NCI-H345 (cell line): Measurements from ENCODE around the gene GNB1L.
"Not testable (repeated sequence)": the region's sequence is repeated elsewhere in the genome, so short reads cannot be mapped to it uniquely, and the experiment has no call there.

Experiments used
- DNase-seq: peaks from one replicate; lab custom pipeline; 2025; lab: John Stamatoyannopoulos, UW

The GNB1L gene

DNA sequence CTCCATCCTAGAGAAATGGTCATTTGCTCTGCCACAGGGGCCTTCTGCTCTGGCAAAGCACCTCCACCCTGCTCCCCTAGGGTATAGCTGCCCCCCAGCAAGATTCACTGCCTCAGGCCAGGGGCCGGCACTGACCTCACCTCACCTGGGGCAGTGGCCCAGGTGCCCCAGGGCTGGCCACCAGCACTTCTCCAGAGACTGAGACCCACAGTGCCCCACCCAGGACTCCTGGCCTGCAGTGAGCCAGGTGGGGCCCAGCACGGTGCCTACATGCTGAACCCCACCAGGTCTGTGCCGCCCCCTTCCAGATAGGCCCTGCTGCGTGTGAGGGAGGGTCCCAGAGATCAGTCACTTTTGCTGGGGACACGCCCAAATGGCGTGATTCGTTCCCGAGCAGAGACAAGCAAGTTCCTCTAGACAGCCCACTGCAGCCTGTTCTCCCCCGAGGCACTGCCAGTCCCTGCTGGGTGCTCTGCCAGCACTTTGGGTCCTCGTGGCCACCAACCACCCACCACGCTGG is 10.8 kb downstream of the GNB1L start:
- no peak for DNase-seq

DNA sequence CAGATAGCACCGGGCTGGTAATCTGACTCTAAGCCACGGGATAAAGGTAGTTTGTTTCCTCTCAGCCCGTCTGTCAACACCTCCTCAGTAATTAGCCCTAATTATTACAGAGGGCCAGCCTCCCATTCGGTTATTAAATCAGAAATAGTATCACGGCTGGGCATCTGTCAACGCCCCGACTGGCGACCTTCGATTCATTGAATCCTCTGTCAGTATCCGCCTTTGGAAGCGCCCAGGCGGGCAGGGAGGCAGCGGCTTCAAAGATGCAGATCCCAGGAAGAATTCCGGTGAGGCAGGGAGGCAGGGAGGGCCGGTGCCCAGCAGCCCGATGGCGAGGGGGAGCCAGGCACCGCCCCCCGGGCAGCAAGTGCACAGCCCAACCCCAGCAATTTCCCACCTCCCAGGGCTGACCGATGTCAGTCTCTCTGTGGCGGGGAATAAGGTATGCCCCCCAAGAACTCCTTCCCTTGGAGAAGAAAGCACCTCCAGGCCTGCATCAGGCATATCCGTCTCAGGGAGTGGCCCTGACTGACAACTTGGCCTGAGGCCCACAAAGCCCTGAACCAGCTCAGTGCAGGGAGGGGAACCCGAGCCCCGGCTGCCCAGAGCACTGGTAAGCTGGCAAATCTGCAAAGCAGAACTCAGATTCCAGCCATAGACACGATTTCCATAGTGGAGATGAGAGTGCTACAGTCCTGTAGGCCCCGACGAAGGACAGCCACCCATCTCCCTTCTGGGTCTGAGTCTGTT is 11.4 kb downstream of the GNB1L start:
- no peak for DNase-seq

- no peak for DNase-seq
Observed at GRCh38 chr22:19842393-19843106, 12.1 kb downstream of the GNB1L start.

DNA sequence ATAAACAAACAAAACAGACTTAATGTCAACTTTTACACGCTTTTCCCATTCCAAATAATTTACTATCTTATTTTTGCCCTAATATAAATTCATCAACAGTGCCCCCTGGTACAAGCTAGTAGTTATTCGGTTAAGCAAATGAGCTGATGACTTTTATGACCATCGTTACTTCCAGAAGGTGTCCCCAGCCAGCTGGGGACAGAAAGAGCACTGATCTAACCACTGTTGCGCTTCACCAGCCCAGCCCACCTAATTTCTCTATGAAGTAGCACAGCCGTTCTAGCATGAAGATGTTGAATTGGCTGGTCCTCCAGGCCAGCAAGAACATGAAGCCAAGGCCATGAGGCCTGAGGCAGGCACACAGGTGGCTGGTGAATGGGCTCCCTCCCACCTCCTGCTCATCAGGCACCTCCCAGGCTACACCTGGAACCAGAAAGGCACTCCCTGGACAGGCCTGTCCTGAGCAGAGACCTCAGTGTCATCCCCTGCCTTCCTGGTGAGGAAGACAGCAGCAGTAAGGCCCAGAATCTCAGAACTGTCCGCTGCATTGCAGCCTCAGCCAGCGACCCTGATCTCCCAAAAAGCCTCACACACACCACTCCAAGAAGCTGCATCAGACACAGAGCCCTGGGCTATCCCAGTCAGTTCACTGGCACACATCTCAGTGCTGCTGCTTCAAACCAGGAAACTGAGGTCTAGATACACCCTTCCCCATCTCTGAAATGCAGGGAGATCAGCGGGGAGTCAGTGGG is 12.9 kb downstream of the GNB1L start:
- DNase-seq, result no peak

DNA sequence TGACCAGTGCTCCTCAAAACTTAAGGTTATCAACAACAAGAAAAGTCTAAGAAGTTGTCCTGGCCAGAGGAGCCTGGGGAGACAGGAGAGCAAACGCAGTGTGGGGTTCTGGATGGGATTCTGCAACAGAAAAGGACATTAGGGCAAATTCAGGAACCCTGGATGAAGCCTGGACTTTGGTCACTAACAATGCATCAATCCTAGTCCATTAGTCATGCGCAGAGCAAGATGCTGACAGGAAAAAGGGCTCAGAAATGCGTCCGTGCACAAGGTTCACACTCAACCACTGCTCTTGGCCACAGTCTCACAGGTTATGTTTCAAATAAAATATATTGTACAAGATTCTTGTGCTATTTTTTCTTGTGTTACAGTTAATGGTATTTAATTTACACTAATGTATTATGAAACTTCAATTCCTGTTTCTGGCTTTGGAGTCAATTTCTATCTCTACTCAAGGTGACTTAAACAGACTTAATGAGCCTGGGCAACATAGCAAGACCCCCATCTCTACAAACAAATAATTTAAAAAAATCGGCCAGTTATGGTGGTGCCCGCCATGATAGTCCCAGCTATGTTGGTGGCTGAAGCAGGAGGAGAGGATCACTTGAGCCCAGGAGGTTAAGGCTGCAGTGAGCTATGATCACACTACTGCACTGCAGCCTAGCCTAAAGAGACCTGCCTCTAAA is 13.6 kb downstream of the GNB1L start:
- DNase-seq, result no peak

GRCh38 chr22:19840059-19840458 is 14.6 kb downstream of the GNB1L start:
- DNase-seq, result no peak

- no peak for DNase-seq
Observed at GRCh38 chr22:19837915-19838314, 16.8 kb downstream of the GNB1L start.

- DNase-seq, result no peak
Observed at GRCh38 chr22:19836512-19836911, 18.2 kb downstream of the GNB1L start.

GRCh38 chr22:19834599-19834998 is 20.1 kb downstream of the GNB1L start:
- no peak for DNase-seq

GRCh38 chr22:19833327-19833726 is 21.3 kb downstream of the GNB1L start:
- DNase-seq, result not testable (repeated sequence)

GRCh38 chr22:19832476-19833108 is 22.1 kb downstream of the GNB1L start:
- no peak for DNase-seq

GRCh38 chr22:19831979-19832378 is 22.7 kb downstream of the GNB1L start:
- DNase-seq, result not testable (repeated sequence)

- DNase-seq, result no peak
Observed at GRCh38 chr22:19831016-19831415, 23.7 kb downstream of the GNB1L start.

GRCh38 chr22:19828035-19828401 is 26.7 kb downstream of the GNB1L start:
- no peak for DNase-seq

DNA sequence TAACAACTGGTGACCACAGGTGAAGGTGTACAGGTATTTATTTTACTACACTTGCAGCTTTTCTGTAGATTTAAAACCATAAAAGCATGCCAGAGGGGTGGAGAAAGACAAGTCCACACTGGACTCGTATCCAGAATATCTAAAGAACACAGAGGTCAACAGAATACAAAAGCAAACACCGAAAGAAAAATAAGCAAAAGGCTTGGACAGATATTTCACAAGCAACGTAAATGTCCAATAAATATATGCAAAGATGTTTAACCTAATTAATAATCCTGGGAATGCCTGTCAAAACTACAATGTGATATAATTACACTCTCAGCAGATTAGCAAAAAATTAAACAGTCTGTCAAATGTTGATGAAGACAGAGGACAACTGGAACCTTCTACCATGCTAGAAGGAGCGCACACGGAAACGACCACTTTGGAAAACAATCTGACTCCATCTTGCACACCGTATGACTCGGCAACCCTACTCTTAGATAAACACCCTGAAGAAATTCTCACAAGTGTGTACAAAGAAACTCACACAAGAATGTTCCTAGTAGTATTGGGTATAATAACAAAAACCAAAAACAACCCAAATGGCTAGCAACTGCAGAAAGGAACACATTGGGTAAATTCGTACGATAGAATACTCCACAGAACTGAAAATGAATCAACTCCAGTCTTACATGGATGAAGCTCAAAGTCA is 27.2 kb downstream of the GNB1L start:
- DNase-seq, result no peak

GRCh38 chr22:19826619-19826950 is 28.1 kb downstream of the GNB1L start:
- no peak for DNase-seq

- no peak for DNase-seq
Observed at GRCh38 chr22:19825904-19826618, 28.6 kb downstream of the GNB1L start.

GRCh38 chr22:19824926-19825339 is 29.7 kb downstream of the GNB1L start:
- no peak for DNase-seq

GRCh38 chr22:19824212-19824925 is 30.3 kb downstream of the GNB1L start:
- no peak for DNase-seq

- DNase-seq, result no peak
Observed at GRCh38 chr22:19823902-19824211, 30.8 kb downstream of the GNB1L start.
